Erythroblast (primary cell): ENCODE data around the gene DOCK4.

Source experiments
- GATA1 ChIP-seq: IDR thresholded peaks from 2 replicates; pipeline ENCODE4 v1.6.1; 2011; ENCODE audit warnings: low read depth, mild to moderate bottlenecking, control low read depth, low read length, moderate library complexity
- POLR2A ChIP-seq: IDR thresholded peaks from 2 replicates; pipeline ENCODE4 v1.6.1; 2011; ENCODE audit warnings: mild to moderate bottlenecking, low read length

- TF ChIP-seq POLR2A = no peak
- TF ChIP-seq GATA1 = no peak
Observed at GRCh38 chr7:111788286-111789047, 417.7 kb downstream of the DOCK4 start.
